Body of pancreas (tissue), 4 donors: ENCODE results near the gene WARS2.

Experiments used
- POLR2A ChIP-seq, 3 donors: fragments of 450-650 bp; IDR thresholded peaks; one replicate each; pipeline ENCODE4 v1.6.1; 2016; ENCODE audit warnings: antibody characterized with exemption in 3 of 3, mild to moderate bottlenecking in 2 of 3
- TF ChIP-seq, protein P1 (sequence below), 7 experiments: fragments of 450-650 bp in 4 of 7; fragments of 200-600 bp in 3 of 7; sonication (generic) in 3 of 7; IDR thresholded peaks; one replicate each; pipeline ENCODE4 v1.5.1; 2016 to 2019; ENCODE audit warnings: antibody characterized with exemption in 7 of 7

DNA sequence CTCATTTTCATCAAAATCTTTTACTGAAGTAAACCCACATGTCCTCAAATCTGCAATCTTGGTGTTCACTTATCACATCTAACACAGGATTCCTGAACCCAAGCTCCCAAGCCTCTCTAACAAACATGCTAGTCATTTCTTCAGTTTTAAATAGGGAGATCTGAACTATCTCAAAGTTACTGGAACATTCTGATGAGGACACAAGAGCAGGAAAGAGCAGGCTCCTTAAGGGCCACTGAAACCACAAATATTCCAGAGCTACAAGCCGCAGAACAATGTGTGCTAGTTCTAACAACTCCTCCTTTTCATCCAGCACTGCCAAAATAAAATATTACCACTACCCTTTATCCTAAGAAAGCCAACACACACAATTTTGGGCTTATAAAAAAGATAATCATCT lies 38.9 kb downstream of the WARS2 start:
- no peak for TF ChIP-seq POLR2A (IDR thresholded peaks at IDR 0.05)
- TF ChIP-seq, protein P1, sequence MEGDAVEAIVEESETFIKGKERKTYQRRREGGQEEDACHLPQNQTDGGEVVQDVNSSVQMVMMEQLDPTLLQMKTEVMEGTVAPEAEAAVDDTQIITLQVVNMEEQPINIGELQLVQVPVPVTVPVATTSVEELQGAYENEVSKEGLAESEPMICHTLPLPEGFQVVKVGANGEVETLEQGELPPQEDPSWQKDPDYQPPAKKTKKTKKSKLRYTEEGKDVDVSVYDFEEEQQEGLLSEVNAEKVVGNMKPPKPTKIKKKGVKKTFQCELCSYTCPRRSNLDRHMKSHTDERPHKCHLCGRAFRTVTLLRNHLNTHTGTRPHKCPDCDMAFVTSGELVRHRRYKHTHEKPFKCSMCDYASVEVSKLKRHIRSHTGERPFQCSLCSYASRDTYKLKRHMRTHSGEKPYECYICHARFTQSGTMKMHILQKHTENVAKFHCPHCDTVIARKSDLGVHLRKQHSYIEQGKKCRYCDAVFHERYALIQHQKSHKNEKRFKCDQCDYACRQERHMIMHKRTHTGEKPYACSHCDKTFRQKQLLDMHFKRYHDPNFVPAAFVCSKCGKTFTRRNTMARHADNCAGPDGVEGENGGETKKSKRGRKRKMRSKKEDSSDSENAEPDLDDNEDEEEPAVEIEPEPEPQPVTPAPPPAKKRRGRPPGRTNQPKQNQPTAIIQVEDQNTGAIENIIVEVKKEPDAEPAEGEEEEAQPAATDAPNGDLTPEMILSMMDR (IDR thresholded peaks at IDR 0.05) = no peak
